NCI-H345 (cell line): ENCODE results near the gene ZNF616.
"Not testable (repeated sequence)": the region's sequence is repeated elsewhere in the genome, so short reads cannot be mapped to it uniquely, and the experiment has no call there.

Source experiments
- DNase-seq: peaks from one replicate; lab custom pipeline; 2025; lab: John Stamatoyannopoulos, UW

Gene ZNF616

GRCh38 chr19:52110780-52111179 lies 29.0 kb downstream of the ZNF616 start:
- DNase-seq, result no peak

DNA sequence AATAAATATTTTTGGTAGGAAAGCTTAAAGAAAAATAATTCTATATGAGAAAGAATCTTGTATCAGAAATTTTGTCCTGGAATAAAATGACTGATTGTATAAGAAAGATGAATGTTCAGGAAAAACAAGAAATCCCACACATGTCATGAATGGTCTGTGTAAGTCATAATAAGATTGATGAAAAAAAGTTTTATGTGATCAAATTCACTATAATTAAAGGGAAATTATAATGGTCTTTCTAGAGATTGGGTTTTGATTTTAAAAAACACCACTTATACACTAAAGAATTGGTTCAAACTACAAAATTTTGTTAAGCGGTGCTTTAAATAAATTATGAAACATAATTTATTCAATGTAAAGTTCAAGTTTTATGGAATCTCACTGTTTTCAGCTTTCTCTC lies 37.0 kb downstream of the ZNF616 start:
- DNase-seq, result no peak

DNA sequence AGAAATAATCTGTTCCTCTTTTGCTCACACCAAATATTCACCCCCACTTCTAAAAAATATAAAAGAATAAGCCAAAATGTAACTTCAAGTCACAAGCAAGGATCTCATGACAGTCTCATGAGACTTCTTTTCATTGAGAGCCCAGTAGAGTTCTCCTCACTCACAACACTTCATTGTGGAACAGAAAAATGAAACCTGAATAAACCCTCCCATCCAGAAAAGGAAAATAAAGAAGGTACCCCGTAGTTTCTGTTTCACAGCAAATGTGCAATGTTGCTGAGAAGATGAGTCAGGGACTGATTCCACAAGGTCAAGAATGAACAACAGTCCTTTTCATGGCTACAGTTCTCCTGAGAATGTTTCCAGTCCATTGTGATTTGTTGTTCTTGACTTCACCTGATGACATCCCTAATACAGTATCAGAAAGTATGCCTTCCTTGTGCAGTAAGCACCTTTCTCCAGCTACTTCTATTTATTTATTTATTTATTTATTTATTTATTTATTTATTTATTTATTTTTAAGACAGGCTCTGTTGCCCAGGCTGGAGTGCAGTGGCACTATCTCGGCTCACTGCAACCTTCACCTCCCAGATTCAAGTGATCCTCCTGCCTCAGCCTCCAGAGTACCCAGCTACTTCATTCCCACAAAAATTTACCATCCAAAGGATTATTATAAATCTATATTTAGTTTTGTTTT lies 37.7 kb downstream of the ZNF616 start:
- DNase-seq, result no peak

DNA sequence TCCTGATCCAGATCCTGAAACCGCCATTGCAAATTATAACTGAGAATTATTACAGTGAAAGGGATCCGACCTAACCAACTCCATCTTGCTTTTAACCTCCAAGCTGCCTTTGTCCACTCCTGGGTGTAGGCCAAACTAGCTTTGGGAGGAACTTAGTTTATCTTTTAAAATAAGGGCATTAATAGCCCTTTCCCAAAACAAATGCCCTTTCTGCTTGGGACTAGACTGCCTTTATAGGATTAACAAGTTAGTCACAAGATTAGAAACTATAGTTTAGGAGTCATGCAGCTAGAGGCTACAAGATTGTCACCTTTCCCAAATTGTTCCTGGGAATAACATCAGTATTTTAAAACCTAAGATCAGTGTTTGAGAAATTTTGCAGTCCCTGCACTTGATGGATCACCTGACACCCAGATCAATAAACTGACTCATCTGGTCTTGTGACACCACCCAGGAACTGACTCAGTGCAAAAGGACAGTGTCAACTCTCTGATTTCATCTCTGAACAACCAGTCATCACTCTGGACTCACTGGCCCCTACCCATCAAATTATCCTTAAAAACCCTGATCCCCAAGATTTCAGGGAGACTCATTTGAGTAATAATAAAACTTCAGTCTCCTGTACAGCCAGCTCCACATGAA lies 40.1 kb downstream of the ZNF616 start:
- no peak for DNase-seq

GRCh38 chr19:52096416-52096815 lies 43.3 kb downstream of the ZNF616 start:
- not testable (repeated sequence) for DNase-seq

DNA sequence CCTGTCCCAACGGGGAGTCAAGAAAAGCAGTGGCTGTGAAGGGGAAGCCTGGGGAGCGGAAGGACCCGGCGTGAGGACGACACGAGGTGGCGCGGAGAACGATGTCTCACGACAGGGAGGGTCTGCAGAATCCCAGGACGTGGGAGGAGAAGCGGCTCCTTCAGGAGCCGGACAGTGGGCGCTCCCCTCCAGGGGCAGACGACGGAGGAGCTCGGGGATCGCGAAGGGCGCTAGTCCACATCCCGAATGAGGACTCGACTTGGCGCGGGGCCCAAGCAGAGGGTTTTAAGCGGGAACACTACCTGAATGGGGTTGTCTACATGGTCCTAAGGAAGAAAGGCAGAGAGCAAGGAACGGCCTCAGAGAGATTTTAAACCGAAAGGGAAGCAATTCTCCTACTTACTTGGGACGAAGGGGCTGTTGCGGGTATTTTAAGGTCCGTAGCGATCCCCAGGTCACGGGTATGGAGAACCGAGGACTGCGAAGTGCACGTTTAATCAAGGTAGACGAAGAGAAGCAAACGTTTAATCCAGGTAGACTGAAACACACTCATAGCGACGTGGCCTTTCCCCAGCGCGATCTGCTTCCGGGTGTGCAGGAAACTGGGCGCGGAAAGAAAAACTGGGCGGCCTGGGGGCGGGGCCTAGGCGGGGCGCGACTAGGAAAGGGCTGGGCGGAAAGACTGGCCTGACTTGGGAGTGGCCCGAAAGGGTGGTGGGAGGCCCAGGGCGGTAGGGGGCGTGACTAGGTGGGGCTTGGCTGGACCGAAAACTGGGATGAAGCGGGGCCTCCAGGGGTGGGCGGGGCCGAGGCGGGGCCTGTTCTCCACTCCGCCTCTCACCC lies 44.3 kb downstream of the ZNF616 start, which contains the start of gene ZNF841:
ZNF841 (minus strand) TSS at position 594 of the 843 bp plus-strand sequence. CDS start 10,964 bp downstream, outside the sequence.
- peak; percentile 83 for DNase-seq

DNA sequence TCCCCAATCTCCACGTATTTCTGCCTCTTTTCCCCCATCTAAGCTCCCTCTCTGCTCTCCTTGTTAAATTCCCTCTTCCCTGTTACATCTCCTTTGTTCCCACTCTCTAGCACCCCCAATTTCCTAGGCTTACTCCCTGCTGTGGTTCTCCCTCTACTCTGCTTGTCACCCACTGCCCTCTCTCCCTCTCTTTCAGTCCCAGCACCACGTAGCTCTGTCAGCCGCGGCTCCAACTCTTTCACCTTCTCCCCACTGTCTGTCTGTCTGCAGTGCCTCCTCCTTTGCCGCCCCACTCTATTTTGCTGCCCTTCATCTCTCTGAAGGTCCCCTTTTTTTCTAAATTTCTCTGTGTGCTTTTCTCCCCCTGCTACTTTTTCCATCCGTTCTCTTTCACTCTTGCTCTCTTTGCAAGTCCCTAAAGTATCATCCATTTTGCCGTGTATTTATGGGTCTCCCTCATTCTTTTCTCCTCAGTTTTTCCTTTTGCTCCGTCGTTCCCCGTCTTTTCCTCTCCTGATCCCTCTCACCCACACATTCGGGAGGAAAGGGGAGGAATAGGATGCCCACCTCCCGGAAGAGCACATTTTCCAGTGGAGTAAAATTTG lies 45.1 kb downstream of the ZNF616 start:
- DNase-seq, result no peak

- no peak for DNase-seq
Measured at GRCh38 chr19:52086481-52086880, 53.3 kb downstream of the ZNF616 start.

DNA sequence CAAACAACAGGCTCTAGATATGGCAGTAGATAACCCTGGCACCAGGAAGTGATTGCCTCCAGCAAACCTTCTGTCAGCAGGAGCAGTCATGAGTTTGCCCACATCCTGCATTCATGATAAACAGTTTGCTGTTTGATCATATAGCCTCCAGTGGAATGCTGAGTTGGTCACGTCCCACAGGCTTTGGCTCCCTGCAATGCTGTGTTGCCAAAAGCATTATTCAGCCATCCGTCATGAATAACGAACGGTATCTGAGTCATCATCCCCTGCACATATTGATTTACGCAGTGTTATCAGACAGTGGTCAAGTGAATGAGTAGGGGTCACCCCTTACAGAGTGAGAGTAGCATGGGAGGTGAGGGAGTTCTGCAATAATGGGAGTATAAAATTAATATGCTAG lies 69.2 kb downstream of the ZNF616 start:
- DNase-seq, result no peak

GRCh38 chr19:52069653-52070052 lies 70.1 kb downstream of the ZNF616 start:
- no peak for DNase-seq

GRCh38 chr19:52066258-52066863 lies 73.4 kb downstream of the ZNF616 start:
- no peak for DNase-seq

DNA sequence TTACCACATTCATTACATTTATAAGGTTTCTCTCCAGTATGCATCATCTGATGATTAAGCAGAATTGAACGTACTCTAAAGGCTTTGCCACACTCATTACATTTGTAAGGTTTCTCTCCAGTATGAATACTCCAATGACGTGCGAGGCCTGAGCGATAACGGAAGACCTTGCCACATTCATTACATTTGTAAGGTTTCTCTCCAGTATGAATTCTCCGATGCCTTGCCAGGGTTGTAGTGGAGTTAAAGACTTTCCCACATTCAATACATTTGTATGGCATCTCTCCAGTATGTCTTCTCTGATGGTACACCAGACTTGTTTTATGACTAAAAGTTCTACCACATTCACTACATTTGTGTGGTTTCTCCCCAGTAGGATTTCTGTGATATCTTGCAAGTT lies 74.3 kb downstream of the ZNF616 start:
- no peak for DNase-seq
